ENCODE data around the gene EHMT2. TPM values are rescaled to one million over a fixed set of nuclear protein-coding genes. Genes with fewer than 3 reads are reported as not detected.

The EHMT2 gene
- polyA plus RNA-seq, 3 donors = 9.9 to 52.8 (median 16.0) TPM

GRCh38 chr6:31889331-31889972 lies 8.0 kb downstream of the EHMT2 start:
- H3K36me3 Mint-ChIP-seq = peaks cover 64 to 88% of the 10 kb centered on the region in 2 donors
- Histone ChIP-seq H3K79me2 (ENCODE audit: insufficient read depth, low read length) (no peaks in the 10 kb centered on the region), H3K36me3 (replicated peaks in 1 of 2; ENCODE audit: control insufficient read depth in 1 of 2, insufficient read depth in 2 of 2, low read length in 2 of 2) (peaks cover 71 to 84% of the 10 kb centered on the region in 2 donors), H3K27ac (ENCODE audit: low read depth in 1 of 2, low read length in 2 of 2) (peak overlapping the region in 1 of 2 donors; percentile 2), H3K4me1 (ENCODE audit: control insufficient read depth in 1 of 2, insufficient read depth in 2 of 2, low read length in 2 of 2) (no peaks in the 10 kb centered on the region), H3K27me3 (ENCODE audit: control insufficient read depth in 2 of 2, insufficient read depth in 2 of 2, low read length in 2 of 2) (no peaks in the 10 kb centered on the region), H3K4me2 (replicated peaks; ENCODE audit: extremely low read depth, low read length, poor library complexity, severe bottlenecking) (no peak overlapping the region), H3K4me3 (replicated peaks in 1 of 3; ENCODE audit: low read depth in 2 of 3, low read length in 3 of 3) (no peak overlapping the region), H3K9ac (ENCODE audit: insufficient read depth, low read length, poor library complexity, severe bottlenecking) (no peak overlapping the region), H2AFZ (ENCODE audit: insufficient read depth, low read depth, low read length, poor library complexity, severe bottlenecking) (no peak overlapping the region), H3K9me3 (replicated peaks in 1 of 2; ENCODE audit: control insufficient read depth in 1 of 2, insufficient read depth in 1 of 2, low read length in 2 of 2) (no peaks in the 10 kb centered on the region), H4K20me1 (ENCODE audit: insufficient read depth, low read length) (no peaks in the 10 kb centered on the region)
- peaks cover 2% of the 10 kb centered on the region for H3K4me1 Mint-ChIP-seq
- no peaks in the 10 kb centered on the region for H3K9me3 Mint-ChIP-seq
- no peak for TF ChIP-seq CTCF (IDR thresholded peaks at IDR 0.05)
- H3K27me3 Mint-ChIP-seq (ENCODE audit: low read depth in 3 of 3) = no peaks in the 10 kb centered on the region
- H3K4me3 Mint-ChIP-seq = no peak overlapping the region
- 83% methylated on average over 1 of the region's 3 CpGs for WGBS (ENCODE audit: insufficient coverage)
- peak overlapping the region in 3 of 7 donors; percentile 1 to 83 (median 71) for H3K27ac Mint-ChIP-seq
- DNase-seq = no peak
- intact Hi-C loops (cut with micrococcal nuclease) = no loop called here

GRCh38 chr6:31888276-31889258 lies 8.9 kb downstream of the EHMT2 start:
- peak overlapping the region in 1 of 7 donors; percentile 61 for H3K27ac Mint-ChIP-seq
- Histone ChIP-seq H2AFZ (ENCODE audit: insufficient read depth, low read depth, low read length, poor library complexity, severe bottlenecking) (no peak overlapping the region), H3K4me2 (replicated peaks; ENCODE audit: extremely low read depth, low read length, poor library complexity, severe bottlenecking) (no peak overlapping the region), H3K36me3 (replicated peaks in 1 of 2; ENCODE audit: control insufficient read depth in 1 of 2, insufficient read depth in 2 of 2, low read length in 2 of 2) (peaks cover 80 to 92% of the 10 kb centered on the region in 2 donors), H3K79me2 (ENCODE audit: insufficient read depth, low read length) (no peaks in the 10 kb centered on the region), H3K4me1 (ENCODE audit: control insufficient read depth in 1 of 2, insufficient read depth in 2 of 2, low read length in 2 of 2) (no peaks in the 10 kb centered on the region), H3K9ac (ENCODE audit: insufficient read depth, low read length, poor library complexity, severe bottlenecking) (no peak overlapping the region), H3K9me3 (replicated peaks in 1 of 2; ENCODE audit: control insufficient read depth in 1 of 2, insufficient read depth in 1 of 2, low read length in 2 of 2) (no peaks in the 10 kb centered on the region), H3K27me3 (ENCODE audit: control insufficient read depth in 2 of 2, insufficient read depth in 2 of 2, low read length in 2 of 2) (no peaks in the 10 kb centered on the region), H3K4me3 (replicated peaks in 1 of 3; ENCODE audit: low read depth in 2 of 3, low read length in 3 of 3) (no peak overlapping the region), H3K27ac (ENCODE audit: low read depth in 1 of 2, low read length in 2 of 2) (peak overlapping the region in 1 of 2 donors; percentile 14), H4K20me1 (ENCODE audit: insufficient read depth, low read length) (no peaks in the 10 kb centered on the region)
- no peak overlapping the region for H3K4me3 Mint-ChIP-seq
- 86% methylated on average over 17 of the region's 43 CpGs for WGBS (ENCODE audit: insufficient coverage)
- H3K36me3 Mint-ChIP-seq = peaks cover 67 to 90% of the 10 kb centered on the region in 2 donors
- no peaks in the 10 kb centered on the region for H3K9me3 Mint-ChIP-seq
- no peaks in the 10 kb centered on the region for H3K27me3 Mint-ChIP-seq (ENCODE audit: low read depth in 3 of 3)
- peaks cover 2% of the 10 kb centered on the region for H3K4me1 Mint-ChIP-seq
- peak in 2 of 3 donors; percentile 9 to 46 for DNase-seq
- intact Hi-C loops (cut with micrococcal nuclease) = no loop called here
- TF ChIP-seq CTCF (IDR thresholded peaks at IDR 0.05) = peak; percentile 94

All from CD14-positive monocyte (primary cell).